Bronchial epithelial cell (primary cell): Measurements from ENCODE around the gene ENTPD3. TPM values are rescaled to one million over a fixed set of nuclear protein-coding genes. Genes with fewer than 3 reads are reported as not detected.

Experiments
- DNase-seq: peaks from one replicate; pipeline ENCODE4 v3.0.0-alpha.2; 2010; ENCODE audit warnings: low read depth
- FAIRE-seq: peaks from 2 replicates; lab custom pipeline; 2011; peaks lifted over from hg19 to GRCh38; lab: Jason Lieb, UNC
- H3K27me3 ChIP-seq: 2 replicates; pipeline ENCODE4 v1.5.1; 2011; ENCODE audit warnings: low read length; ENCODE audit not compliant: control insufficient read depth, insufficient read depth
- H3K36me3 ChIP-seq: 2 replicates; pipeline ENCODE4 v1.5.1; 2011; ENCODE audit warnings: low read length; ENCODE audit not compliant: control insufficient read depth, insufficient read depth
- H3K4me3 ChIP-seq: 2 replicates; pipeline ENCODE4 v1.5.1; 2011; ENCODE audit warnings: mild to moderate bottlenecking, low read depth, low read length, control low read depth
- total RNA-seq: library from RNA; depleted of rRNA; stranded (reverse); fragments of >200 nt; gene quantifications from 2 replicates; pipeline ENCODE4 v1.2.1, GENCODE V29; 2014
- TF ChIP-seq, protein P1 (sequence below): IDR thresholded peaks from 2 replicates; pipeline ENCODE4 v1.5.1; 2011; ENCODE audit warnings: mild to moderate bottlenecking, moderate library complexity, low read length, control low read depth, inconsistent platforms; ENCODE audit not compliant: insufficient read depth, severe bottlenecking

The ENTPD3 gene
- total RNA-seq, 1 donor from 2014 or later, result 8.4 TPM

DNA sequence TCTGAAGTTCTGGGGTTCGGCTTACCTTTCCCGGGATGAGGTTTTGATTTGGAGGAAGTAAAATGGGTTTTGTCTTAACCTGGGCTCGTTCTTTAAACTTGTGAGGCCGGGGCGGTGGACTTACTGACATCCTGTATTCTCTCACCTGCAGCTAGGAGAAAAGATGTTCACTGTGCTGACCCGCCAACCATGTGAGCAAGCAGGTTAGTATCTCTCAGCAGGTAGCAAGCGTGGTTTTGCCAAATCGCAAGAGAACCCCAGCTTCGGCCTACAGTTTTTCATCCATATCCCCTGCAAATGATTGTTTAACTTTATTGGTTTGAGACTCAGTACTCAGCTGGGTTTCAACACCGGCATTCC lies 891 bp downstream of the ENTPD3 start:
- peak; percentile 58 for FAIRE-seq
- no peaks in the 10 kb centered on the region for H3K27me3 ChIP-seq
- no peak for DNase-seq
- H3K36me3 ChIP-seq, result no peaks in the 10 kb centered on the region
- TF ChIP-seq, protein P1, sequence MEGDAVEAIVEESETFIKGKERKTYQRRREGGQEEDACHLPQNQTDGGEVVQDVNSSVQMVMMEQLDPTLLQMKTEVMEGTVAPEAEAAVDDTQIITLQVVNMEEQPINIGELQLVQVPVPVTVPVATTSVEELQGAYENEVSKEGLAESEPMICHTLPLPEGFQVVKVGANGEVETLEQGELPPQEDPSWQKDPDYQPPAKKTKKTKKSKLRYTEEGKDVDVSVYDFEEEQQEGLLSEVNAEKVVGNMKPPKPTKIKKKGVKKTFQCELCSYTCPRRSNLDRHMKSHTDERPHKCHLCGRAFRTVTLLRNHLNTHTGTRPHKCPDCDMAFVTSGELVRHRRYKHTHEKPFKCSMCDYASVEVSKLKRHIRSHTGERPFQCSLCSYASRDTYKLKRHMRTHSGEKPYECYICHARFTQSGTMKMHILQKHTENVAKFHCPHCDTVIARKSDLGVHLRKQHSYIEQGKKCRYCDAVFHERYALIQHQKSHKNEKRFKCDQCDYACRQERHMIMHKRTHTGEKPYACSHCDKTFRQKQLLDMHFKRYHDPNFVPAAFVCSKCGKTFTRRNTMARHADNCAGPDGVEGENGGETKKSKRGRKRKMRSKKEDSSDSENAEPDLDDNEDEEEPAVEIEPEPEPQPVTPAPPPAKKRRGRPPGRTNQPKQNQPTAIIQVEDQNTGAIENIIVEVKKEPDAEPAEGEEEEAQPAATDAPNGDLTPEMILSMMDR, result peak; percentile 1
- peak overlapping the region; percentile 56 for H3K4me3 ChIP-seq

DNA sequence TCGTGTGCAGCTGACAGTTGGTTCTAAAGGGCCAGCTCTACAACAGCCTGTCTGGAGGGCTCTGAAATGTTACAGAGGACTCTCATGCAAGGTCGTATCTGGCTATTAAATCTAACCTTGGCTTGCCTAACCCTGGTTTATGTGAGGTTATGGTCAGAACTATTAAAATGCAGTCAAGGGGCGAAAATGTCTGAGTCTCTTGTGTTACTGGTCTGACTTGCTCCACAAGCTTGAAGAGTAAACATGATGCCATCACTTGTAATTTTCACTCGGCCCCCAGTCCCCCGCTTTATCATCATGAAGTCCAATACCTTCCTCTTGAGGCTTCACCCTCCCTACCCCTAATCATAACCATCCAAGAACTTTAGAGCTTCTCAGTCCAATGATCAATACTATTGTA lies 9.4 kb downstream of the ENTPD3 start:
- DNase-seq (no peak), FAIRE-seq (no peak)
- Histone ChIP-seq H3K27me3 (no peaks in the 10 kb centered on the region), H3K4me3 (no peak overlapping the region), H3K36me3 (peaks cover 2% of the 10 kb centered on the region)
- TF ChIP-seq, protein P1, result no peak

DNA sequence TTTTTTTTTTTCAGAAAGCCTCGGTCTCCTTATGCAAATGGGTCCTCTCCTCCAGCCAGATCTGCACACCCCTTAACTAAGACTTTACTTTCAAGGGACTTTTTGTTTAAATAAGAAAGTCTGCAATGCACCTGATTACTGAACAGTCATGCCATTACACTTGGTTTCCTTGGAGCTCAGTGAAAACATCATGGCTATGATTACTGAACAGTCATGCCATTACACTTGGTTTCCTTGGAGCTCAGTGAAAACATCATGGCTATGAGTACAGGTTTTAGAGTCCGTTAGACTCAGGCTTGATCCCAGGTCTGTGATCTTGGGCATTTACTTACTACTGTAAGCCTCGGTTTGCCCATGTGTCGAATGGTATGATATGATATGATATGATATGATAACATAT lies 10.1 kb downstream of the ENTPD3 start:
- TF ChIP-seq, protein P1, result no peak
- Histone ChIP-seq H3K4me3 (no peak overlapping the region), H3K36me3 (peaks cover 3% of the 10 kb centered on the region), H3K27me3 (no peaks in the 10 kb centered on the region)
- DNase-seq, result no peak
- FAIRE-seq, result peak; percentile 73

DNA sequence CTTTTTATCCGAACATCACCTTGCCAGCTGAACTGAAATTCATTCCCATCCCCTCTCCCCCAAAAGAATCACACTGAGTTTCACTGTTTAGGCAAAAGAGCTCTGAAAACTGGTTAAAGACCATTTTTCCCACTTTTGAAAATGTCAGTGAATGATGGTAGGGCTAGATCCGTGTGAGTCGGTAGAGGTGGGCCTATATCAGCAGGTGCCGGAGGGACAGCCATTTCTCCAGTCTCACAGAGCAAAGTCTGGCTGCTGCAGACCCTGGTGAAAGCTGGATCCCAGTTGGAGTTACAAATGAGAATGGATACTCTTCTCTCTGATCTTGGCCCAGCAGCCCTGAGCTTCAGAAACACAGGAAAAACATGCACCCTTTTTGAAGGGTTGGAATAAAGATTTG lies 10.9 kb downstream of the ENTPD3 start:
- DNase-seq (no peak), FAIRE-seq (no peak)
- peaks cover 3% of the 10 kb centered on the region for H3K36me3 ChIP-seq
- TF ChIP-seq, protein P1, result no peak
- no peak overlapping the region for H3K4me3 ChIP-seq
- no peaks in the 10 kb centered on the region for H3K27me3 ChIP-seq

DNA sequence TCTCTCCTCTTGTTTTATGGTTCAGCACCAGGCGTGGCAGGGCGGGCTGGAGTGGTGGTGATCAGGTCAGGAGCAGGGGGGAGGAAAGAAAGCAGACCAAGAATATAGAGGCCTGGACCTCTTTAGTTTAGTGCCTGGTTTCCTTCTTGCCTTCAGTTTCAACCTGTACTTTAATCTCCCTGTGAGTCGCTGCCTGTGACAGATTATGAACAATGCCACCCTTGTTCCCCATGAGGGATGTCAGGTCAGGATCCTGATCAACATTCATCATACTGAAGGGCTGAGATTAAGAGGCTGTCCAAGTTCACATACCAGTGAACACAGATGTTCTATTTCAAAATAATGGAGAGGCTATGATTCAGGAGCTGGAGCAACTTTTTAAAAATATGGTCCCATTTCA lies 11.4 kb downstream of the ENTPD3 start:
- FAIRE-seq (no peak), DNase-seq (peak; percentile 25)
- Histone ChIP-seq H3K27me3 (no peaks in the 10 kb centered on the region), H3K4me3 (no peak overlapping the region), H3K36me3 (peaks cover 3% of the 10 kb centered on the region)
- TF ChIP-seq, protein P1, result no peak

DNA sequence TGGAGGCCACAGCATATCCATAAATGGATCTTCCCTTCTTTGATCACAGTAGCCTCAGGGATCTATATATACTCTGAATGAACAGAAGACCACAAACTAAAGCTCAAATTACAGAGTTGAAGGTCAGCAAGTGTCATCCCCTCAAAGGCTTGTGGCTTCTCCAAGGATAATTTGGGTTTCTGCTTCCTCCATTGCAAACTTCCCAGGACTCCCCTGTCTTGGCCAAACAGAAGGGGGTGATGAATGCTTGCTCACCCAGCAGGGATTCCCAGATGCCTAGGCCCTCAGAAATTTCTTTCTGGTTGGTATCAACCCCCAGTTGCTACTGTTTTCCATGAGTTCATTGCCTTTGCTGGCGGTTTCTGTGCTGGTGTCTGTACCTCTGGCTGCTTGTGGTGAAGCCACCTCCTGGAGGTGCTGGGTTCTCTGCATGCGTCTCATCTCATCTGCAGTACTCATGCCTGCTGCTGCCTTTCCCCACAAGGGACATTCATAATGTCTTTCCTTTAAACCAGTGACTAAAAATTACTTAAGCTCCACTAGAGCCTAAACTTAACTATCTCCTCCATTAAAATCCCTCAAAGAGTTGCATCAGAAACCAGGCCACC lies 17.7 kb downstream of the ENTPD3 start:
- no peaks in the 10 kb centered on the region for H3K27me3 ChIP-seq
- DNase-seq (no peak), FAIRE-seq (no peak)
- H3K36me3 ChIP-seq, result peaks cover 2% of the 10 kb centered on the region
- TF ChIP-seq, protein P1, result no peak
- H3K4me3 ChIP-seq, result no peak overlapping the region
